HCT116 (cell line): ENCODE results near the gene SEC23A.

Source experiments
- CBX3 ChIP-seq: IDR thresholded peaks from 2 replicates; pipeline ENCODE4 v1.6.1; 2012; ENCODE audit warnings: low read depth
- CEBPB ChIP-seq: IDR thresholded peaks from 2 replicates; pipeline ENCODE4 v1.6.1; 2012; ENCODE audit warnings: low read depth
- EGR1 ChIP-seq: IDR thresholded peaks from 2 replicates; pipeline ENCODE4 v1.6.1; 2012; ENCODE audit warnings: low read depth
- EZH2 ChIP-seq: fragments of 200-600 bp; sonication (generic); IDR thresholded peaks from 2 replicates; pipeline ENCODE4 v1.6.1; 2017; ENCODE audit warnings: antibody characterized with exemption, mixed run types
- FOSL1 ChIP-seq: IDR thresholded peaks from 2 replicates; pipeline ENCODE4 v1.6.1; 2012; ENCODE audit warnings: low read depth
- POLR2A ChIP-seq: IDR thresholded peaks from 2 replicates; pipeline ENCODE4 v1.7.0; 2011; ENCODE audit warnings: borderline replicate concordance; ENCODE audit not compliant: insufficient read depth, insufficient read length; ENCODE audit errors: extremely low read depth
- POLR2AphosphoS5 ChIP-seq: IDR thresholded peaks from 2 replicates; pipeline ENCODE4 v1.6.1; 2011; ENCODE audit warnings: mild to moderate bottlenecking, low read depth, low read length, moderate library complexity
- SIN3A ChIP-seq: IDR thresholded peaks from 2 replicates; pipeline ENCODE4 v1.6.1; 2012; ENCODE audit warnings: low read depth
- SRF ChIP-seq: IDR thresholded peaks from 2 replicates; pipeline ENCODE4 v1.6.1; 2012; ENCODE audit warnings: low read depth
- TCF7L2 ChIP-seq: IDR thresholded peaks from 2 replicates; pipeline ENCODE4 v1.7.0; 2011; ENCODE audit warnings: borderline replicate concordance, inconsistent platforms; ENCODE audit not compliant: insufficient read depth, insufficient read length; ENCODE audit errors: extremely low read depth
- YY1 ChIP-seq: IDR thresholded peaks from 2 replicates; pipeline ENCODE4 v1.6.1; 2011; ENCODE audit warnings: low read length, low read depth, moderate library complexity, mild to moderate bottlenecking; ENCODE audit not compliant: insufficient replicate concordance; ENCODE audit errors: extremely low read depth
- TF ChIP-seq, protein P1 (sequence below), 3 experiments: fragments of 200-600 bp in 1 of 3; sonication (generic) in 1 of 3; IDR thresholded peaks in 2 of 3; conservative IDR thresholded peaks in 1 of 3; 2 replicates each; pipeline ENCODE4 v1.5.1; 2012 to 2017; ENCODE audit warnings: low read depth in 2 of 3, low read length in 2 of 3, antibody characterized with exemption in 1 of 3, borderline replicate concordance in 1 of 3, control low read depth in 1 of 3, mild to moderate bottlenecking in 1 of 3, mixed read lengths in 1 of 3, mixed run types in 1 of 3, moderate library complexity in 1 of 3; ENCODE audit not compliant: insufficient read depth in 1 of 3

DNA sequence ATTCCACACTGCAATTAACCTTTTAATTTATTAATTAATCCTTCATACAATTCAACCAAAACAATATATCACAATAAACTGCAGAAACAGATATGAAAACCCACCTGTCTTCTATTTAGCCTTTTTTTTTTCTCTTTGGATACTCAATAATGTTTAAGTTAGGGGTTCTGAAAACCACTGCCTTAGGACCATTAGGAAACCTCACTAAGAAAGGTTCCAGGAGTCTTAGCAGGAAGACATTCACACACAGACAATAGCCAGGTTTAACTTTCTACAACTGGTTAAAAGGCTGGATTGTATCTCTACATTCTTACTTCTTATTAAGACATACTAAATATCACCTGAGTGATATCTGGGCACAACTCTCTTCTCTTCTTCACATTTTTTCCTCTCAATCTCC, 3.3 kb downstream of the SEC23A start:
- TF ChIP-seq SIN3A (no peak), CEBPB (no peak), CBX3 (no peak), POLR2A (no peak), EZH2 (no peak), SRF (no peak), POLR2AphosphoS5 (no peak), FOSL1 (no peak), TCF7L2 (no peak), EGR1 (no peak), YY1 (no peak)
- TF ChIP-seq, protein P1, sequence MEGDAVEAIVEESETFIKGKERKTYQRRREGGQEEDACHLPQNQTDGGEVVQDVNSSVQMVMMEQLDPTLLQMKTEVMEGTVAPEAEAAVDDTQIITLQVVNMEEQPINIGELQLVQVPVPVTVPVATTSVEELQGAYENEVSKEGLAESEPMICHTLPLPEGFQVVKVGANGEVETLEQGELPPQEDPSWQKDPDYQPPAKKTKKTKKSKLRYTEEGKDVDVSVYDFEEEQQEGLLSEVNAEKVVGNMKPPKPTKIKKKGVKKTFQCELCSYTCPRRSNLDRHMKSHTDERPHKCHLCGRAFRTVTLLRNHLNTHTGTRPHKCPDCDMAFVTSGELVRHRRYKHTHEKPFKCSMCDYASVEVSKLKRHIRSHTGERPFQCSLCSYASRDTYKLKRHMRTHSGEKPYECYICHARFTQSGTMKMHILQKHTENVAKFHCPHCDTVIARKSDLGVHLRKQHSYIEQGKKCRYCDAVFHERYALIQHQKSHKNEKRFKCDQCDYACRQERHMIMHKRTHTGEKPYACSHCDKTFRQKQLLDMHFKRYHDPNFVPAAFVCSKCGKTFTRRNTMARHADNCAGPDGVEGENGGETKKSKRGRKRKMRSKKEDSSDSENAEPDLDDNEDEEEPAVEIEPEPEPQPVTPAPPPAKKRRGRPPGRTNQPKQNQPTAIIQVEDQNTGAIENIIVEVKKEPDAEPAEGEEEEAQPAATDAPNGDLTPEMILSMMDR (IDR thresholded peaks at IDR 0.05 in 2 of 3, conservative IDR thresholded peaks at IDR 0.05 in 1 of 3; ENCODE audit: borderline replicate concordance in 1 of 3, insufficient read depth in 1 of 3, low read depth in 2 of 3, low read length in 2 of 3): no peak
